HG03108 (cell line): ENCODE measurements around the gene LORICRIN.

Experiments used
- ATAC-seq: cut with Tn5 transposase; IDR thresholded peaks from one replicate; pipeline ENCODE4 v1.9.1; 2021; ENCODE audit warnings: moderate library complexity; ENCODE audit not compliant: unreplicated experiment

LORICRIN gene

DNA sequence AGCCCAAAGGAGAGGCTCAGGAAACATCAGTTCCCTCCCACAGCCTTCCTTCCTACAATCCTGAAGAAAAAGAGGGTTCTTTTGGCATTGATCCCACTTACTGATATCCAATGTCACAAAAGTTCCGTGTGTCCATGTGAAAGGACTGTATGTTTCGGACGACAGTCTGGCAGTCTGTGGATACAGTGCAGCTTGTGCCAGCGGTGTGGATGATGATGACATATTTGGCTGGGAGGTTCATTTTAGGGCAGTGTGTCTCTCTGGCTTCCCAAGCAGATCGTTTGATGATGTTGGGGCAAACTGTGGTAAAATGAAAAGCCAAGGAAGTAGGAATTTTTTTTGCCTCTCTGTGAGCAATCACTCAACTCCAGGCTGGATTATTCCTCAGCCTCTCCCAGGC is 42.8 kb downstream of the LORICRIN start:
- no peak for ATAC-seq

DNA sequence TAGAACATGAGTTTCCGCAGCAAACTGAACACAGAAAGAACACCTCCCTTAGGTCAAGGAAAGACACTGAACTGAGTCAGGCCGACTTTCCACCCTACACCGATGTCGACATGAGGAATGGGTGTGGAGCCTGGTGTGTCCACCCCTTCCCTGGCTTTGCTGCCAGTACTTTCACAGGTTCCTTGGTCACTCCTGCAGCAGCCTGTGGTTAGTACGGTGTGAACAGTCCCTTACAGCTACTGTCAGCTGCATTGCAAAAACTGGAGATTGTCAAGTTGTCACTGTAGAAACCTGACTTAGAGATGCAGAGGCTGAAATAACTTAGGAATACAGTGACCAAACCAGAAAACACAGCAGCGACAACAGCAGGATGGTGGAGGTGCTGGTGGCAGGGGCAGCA is 46.2 kb downstream of the LORICRIN start:
- ATAC-seq = no peak

DNA sequence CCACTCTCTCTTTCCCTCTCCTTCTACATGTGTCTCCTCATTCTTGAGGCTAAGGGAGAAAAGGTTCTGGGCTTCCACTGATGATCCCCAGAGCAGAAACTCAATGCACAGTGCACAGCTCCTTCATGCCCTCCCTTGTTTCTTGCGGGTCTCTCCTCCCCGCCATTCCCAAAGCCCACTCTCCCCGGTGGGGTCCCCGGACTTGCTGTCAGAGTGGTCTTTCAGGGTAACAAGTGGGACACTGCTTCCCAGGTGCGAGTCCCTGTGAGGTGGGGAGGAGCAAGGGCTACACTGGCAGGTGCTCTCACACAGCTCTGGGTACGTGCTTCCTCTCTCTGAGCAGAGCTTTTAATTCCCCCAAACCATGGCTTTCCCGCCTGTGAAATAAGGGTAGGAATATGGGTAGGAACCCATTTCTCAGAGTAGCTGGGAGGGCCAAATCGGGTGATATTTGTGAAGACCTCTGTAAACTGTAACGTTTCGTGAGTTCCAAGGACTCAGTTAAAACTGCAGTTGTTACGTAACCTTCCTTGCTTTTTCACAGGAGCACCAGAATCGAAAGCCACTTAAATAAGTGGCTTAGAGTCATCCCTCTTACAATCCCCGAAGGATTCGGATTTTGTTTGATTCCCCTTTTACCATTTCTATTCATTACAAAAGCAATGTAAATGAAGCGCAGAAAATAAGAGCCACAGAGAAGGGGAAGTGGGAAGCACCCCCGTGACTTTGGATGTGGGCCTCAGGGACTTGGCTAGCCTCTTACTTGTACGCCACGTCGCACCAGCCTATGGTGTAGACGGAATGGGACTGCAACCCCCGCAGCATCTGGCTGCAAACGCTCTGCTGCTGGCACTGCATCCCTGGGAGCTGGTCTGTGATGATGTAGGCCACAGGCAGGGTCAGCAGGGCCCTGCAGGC is 47.1 kb downstream of the LORICRIN start:
- ATAC-seq = no peak

DNA sequence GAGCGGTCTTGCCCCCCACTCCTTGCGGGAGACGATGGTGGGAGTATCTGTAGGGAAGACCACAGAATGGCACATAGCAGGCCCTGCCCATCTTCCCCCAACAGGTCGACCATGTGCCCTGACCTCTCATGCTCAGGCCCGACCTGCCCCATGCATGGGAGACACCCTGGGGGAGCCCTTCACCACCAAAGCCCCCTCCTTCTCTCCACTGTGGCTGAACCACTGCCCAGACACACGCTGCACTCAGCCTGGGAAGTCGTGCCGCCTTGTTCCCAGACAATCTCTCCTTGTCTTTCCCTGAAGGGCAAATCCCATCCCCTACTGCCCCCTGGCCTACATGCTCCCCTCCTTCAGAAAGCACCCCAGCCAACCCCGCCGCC is 47.7 kb downstream of the LORICRIN start:
- ATAC-seq = no peak

DNA sequence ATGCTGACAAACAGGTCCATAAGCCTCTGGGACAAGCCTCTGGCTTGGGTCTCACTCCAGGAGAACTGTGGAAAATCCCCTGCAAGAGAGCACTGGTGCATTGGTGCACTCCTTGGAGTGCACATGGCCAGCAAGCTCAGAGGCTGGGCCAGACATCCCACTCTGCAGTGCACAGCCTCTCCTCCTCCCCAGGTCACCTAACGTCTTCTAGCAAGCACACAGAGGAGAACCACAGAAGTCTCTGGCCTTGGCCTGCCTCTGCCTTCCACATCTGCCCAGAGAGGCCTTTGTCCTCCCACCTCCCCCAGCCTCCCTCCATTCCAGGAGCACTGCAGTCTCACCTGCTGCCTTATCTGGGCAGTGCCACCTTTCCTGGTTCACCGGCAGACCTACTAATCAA is 49.1 kb downstream of the LORICRIN start:
- ATAC-seq = no peak

DNA sequence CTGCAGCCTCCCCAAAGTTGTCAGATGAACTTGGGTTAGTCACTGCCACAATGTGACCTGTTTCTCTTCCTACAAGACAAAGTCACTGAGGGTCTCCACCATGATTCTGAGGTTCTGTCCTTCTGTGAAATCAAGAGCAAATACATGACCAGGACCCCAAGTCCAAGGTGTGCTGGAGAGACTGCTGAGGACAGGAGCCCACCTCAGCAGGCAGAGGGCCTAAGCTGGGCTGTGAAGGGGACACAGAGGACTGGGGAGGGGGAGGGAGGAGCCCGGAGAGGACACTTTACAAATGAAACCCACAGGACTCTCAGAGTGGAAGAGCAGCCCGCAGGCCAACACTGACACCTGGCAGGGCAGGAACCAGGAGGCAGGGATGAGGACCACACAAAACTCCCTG is 50.0 kb downstream of the LORICRIN start:
- no peak for ATAC-seq

DNA sequence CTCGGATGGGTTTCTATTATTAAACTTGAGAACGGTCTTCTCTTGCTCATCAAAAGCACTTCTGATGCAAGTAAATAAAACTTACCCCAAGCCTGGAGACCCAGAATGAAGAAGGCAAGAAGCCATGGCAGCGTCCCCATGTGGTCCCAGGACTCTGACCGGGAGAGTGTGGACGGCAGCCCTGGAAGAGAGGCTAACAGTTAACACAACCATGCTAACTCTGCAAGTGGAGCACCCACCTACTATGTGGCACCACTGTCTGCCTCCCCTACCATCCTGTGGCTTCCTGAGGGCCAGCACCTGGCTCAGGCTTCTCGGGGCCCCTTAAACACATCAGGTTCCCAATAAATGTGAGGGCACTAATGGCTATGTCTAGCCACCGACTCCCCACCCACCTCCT is 51.0 kb downstream of the LORICRIN start:
- ATAC-seq = no peak
